WTC11 (cell line): ENCODE measurements around the gene GPR183. TPM values are rescaled to one million over a fixed set of nuclear protein-coding genes. Genes with fewer than 3 reads are reported as not detected.

Experiments used
- ATAC-seq: fragments of 200-7000 bp; cut with Tn5 transposase; 2 replicates; pipeline ENCODE4 v1.10.0; 2021; ENCODE audit warnings: mild to moderate bottlenecking, moderate library complexity
- CTCF ChIA-PET: fragments of 300-600 bp; sonication (Branson Sonifier 250); formaldehyde crosslinking; loops from one replicate; lab custom pipeline; 2021; ENCODE audit warnings: antibody characterized with exemption; lab: Charles Lee
- POLR2A ChIA-PET: fragments of 350-600 bp; sonication (Branson Sonifier 250); formaldehyde crosslinking; loops from one replicate; lab custom pipeline; 2021; ENCODE audit warnings: antibody characterized with exemption; lab: Charles Lee
- DNase-seq: peaks from one replicate; pipeline ENCODE4 v3.0.0; 2021; ENCODE audit warnings: low spot score
- H3K27ac Mint-ChIP-seq: 2 replicates; pipeline ENCODE4 v1.8.0; 2021; ENCODE audit warnings: mixed read lengths
- H3K27me3 Mint-ChIP-seq: 2 replicates; pipeline ENCODE4 v1.8.0; 2021; ENCODE audit warnings: low read depth, mild to moderate bottlenecking, moderate library complexity, mixed read lengths
- H3K36me3 Mint-ChIP-seq: 2 replicates; pipeline ENCODE4 v1.8.0; 2021; ENCODE audit warnings: mixed read lengths
- H3K4me1 Mint-ChIP-seq: 2 replicates; pipeline ENCODE4 v1.8.0; 2022; ENCODE audit warnings: mixed read lengths
- H3K4me3 Mint-ChIP-seq: 2 replicates; pipeline ENCODE4 v1.8.0; 2021; ENCODE audit warnings: mild to moderate bottlenecking, moderate library complexity, mixed read lengths
- H3K9me3 Mint-ChIP-seq: 2 replicates; pipeline ENCODE4 v1.8.0; 2021; ENCODE audit warnings: mixed read lengths
- ETV6 ChIP-seq: sonication (generic); formaldehyde crosslinking; IDR thresholded peaks from 2 replicates; pipeline ENCODE4 v1.8.1; 2022; ENCODE audit warnings: mild to moderate bottlenecking, missing genetic modification reagents
- GRHL2 ChIP-seq: fragments of 250-450 bp; sonication (Bioruptor Pico); IDR thresholded peaks from 2 replicates; pipeline ENCODE4 v1.8.0; 2022; ENCODE audit warnings: mild to moderate bottlenecking, moderate library complexity; ENCODE audit not compliant: insufficient replicate concordance, severe bottlenecking
- NR3C1 ChIP-seq: sonication (generic); formaldehyde crosslinking; conservative IDR thresholded peaks from 2 replicates; pipeline ENCODE4 v1.8.1; 2023; ENCODE audit warnings: low read depth, mild to moderate bottlenecking, missing genetic modification reagents
- SOX15 ChIP-seq: fragments of 250-450 bp; sonication (Bioruptor Pico); IDR thresholded peaks from 2 replicates; pipeline ENCODE4 v1.9.0; 2021; ENCODE audit warnings: mild to moderate bottlenecking
- ZBTB21 ChIP-seq: sonication (generic); formaldehyde crosslinking; IDR thresholded peaks from 2 replicates; pipeline ENCODE4 v1.8.1; 2023; ENCODE audit warnings: mild to moderate bottlenecking, missing genetic modification reagents, borderline replicate concordance
- ZNF138 ChIP-seq: sonication (generic); formaldehyde crosslinking; conservative IDR thresholded peaks from 2 replicates; pipeline ENCODE4 v1.8.1; 2022; ENCODE audit warnings: mild to moderate bottlenecking, moderate library complexity, missing genetic modification reagents
- ZNF317 ChIP-seq: sonication (generic); formaldehyde crosslinking; IDR thresholded peaks from 2 replicates; pipeline ENCODE4 v1.8.1; 2023; ENCODE audit warnings: low read depth, mild to moderate bottlenecking, moderate library complexity, missing genetic modification reagents, borderline replicate concordance
- total RNA-seq: library from RNA; stranded (reverse); gene quantifications from 3 replicates; pipeline ENCODE4 v1.2.3, GENCODE V29; 2021
- TF ChIP-seq, protein P1 (sequence below): sonication (generic); formaldehyde crosslinking; IDR thresholded peaks from 2 replicates; pipeline ENCODE4 v1.8.1; 2023; ENCODE audit warnings: mild to moderate bottlenecking, missing genetic modification reagents
- TF ChIP-seq, protein P2 (sequence below): sonication (generic); formaldehyde crosslinking; IDR thresholded peaks from 2 replicates; pipeline ENCODE4 v1.8.1; 2023; ENCODE audit warnings: mild to moderate bottlenecking, missing genetic modification reagents, moderate library complexity
- TF ChIP-seq, protein P3 (sequence below): sonication (generic); formaldehyde crosslinking; IDR thresholded peaks from 2 replicates; pipeline ENCODE4 v1.8.1; 2022; ENCODE audit warnings: mild to moderate bottlenecking, moderate library complexity, missing genetic modification reagents
- TF ChIP-seq, protein P4 (sequence below): sonication (generic); formaldehyde crosslinking; IDR thresholded peaks from 2 replicates; pipeline ENCODE4 v1.8.1; 2023; ENCODE audit warnings: mild to moderate bottlenecking, missing genetic modification reagents, moderate library complexity
- TF ChIP-seq, protein P5 (sequence below): sonication (generic); formaldehyde crosslinking; IDR thresholded peaks from 2 replicates; pipeline ENCODE4 v1.8.1; 2023; ENCODE audit warnings: mild to moderate bottlenecking, missing genetic modification reagents
- TF ChIP-seq, protein P6 (sequence below): sonication (generic); formaldehyde crosslinking; IDR thresholded peaks from 2 replicates; pipeline ENCODE4 v1.8.1; 2022; ENCODE audit warnings: mild to moderate bottlenecking, missing genetic modification reagents, moderate library complexity, borderline replicate concordance

GPR183 gene
- total RNA-seq, 1 experiment from 2014 or later: 0.13 TPM

DNA sequence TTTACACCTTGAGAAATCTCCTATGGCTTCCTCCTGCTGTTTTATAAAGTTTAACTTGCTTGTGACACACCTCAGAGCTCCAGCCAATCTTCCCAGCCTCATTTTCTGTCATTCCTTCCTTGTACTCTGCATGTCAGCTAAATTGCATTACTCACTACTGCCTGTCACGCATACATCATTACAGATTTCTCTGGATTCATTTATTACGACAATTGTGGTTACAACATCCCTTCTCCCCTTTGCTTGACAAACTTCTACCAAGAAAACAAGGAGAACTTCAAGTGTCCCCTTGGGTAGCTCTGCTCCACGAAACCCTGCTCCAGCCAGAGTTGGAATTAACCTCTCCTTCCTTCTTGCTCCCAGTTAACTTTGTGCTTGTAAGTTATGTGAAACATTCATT, 27.0 kb downstream of the GPR183 start:
- H3K36me3 Mint-ChIP-seq: no peaks in the 10 kb centered on the region
- H3K27me3 Mint-ChIP-seq: no peaks in the 10 kb centered on the region
- CTCF ChIA-PET: interaction anchor here (1.2 to 2.0 kb wide), 2 partner anchors 10 to 104 kb away, joined by 5 to 6 read pairs; no protein-coding TSS in a partner anchor
- H3K4me3 Mint-ChIP-seq: no peak overlapping the region
- no peak overlapping the region for H3K27ac Mint-ChIP-seq
- TF ChIP-seq ETV6 (CRISPR knock-in tag) (no peak), GRHL2 (CRISPR knock-in tag) (no peak), ZNF317 (no peak), SOX15 (CRISPR knock-in tag) (no peak), ZNF138 (CRISPR knock-in tag) (no peak), NR3C1 (CRISPR knock-in tag) (no peak), ZBTB21 (no peak)
- TF ChIP-seq, protein P1, sequence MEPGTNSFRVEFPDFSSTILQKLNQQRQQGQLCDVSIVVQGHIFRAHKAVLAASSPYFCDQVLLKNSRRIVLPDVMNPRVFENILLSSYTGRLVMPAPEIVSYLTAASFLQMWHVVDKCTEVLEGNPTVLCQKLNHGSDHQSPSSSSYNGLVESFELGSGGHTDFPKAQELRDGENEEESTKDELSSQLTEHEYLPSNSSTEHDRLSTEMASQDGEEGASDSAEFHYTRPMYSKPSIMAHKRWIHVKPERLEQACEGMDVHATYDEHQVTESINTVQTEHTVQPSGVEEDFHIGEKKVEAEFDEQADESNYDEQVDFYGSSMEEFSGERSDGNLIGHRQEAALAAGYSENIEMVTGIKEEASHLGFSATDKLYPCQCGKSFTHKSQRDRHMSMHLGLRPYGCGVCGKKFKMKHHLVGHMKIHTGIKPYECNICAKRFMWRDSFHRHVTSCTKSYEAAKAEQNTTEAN (CRISPR knock-in tag): no peak
- TF ChIP-seq, protein P2, sequence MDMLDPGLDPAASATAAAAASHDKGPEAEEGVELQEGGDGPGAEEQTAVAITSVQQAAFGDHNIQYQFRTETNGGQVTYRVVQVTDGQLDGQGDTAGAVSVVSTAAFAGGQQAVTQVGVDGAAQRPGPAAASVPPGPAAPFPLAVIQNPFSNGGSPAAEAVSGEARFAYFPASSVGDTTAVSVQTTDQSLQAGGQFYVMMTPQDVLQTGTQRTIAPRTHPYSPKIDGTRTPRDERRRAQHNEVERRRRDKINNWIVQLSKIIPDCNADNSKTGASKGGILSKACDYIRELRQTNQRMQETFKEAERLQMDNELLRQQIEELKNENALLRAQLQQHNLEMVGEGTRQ: no peak
- TF ChIP-seq, protein P3, sequence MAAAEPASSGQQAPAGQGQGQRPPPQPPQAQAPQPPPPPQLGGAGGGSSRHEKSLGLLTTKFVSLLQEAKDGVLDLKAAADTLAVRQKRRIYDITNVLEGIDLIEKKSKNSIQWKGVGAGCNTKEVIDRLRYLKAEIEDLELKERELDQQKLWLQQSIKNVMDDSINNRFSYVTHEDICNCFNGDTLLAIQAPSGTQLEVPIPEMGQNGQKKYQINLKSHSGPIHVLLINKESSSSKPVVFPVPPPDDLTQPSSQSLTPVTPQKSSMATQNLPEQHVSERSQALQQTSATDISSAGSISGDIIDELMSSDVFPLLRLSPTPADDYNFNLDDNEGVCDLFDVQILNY (CRISPR knock-in tag): no peak
- TF ChIP-seq, protein P4, sequence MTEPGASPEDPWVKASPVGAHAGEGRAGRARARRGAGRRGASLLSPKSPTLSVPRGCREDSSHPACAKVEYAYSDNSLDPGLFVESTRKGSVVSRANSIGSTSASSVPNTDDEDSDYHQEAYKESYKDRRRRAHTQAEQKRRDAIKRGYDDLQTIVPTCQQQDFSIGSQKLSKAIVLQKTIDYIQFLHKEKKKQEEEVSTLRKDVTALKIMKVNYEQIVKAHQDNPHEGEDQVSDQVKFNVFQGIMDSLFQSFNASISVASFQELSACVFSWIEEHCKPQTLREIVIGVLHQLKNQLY (CRISPR knock-in tag): no peak
- TF ChIP-seq, protein P5, sequence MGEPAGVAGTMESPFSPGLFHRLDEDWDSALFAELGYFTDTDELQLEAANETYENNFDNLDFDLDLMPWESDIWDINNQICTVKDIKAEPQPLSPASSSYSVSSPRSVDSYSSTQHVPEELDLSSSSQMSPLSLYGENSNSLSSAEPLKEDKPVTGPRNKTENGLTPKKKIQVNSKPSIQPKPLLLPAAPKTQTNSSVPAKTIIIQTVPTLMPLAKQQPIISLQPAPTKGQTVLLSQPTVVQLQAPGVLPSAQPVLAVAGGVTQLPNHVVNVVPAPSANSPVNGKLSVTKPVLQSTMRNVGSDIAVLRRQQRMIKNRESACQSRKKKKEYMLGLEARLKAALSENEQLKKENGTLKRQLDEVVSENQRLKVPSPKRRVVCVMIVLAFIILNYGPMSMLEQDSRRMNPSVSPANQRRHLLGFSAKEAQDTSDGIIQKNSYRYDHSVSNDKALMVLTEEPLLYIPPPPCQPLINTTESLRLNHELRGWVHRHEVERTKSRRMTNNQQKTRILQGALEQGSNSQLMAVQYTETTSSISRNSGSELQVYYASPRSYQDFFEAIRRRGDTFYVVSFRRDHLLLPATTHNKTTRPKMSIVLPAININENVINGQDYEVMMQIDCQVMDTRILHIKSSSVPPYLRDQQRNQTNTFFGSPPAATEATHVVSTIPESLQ (CRISPR knock-in tag): no peak
- TF ChIP-seq, protein P6, sequence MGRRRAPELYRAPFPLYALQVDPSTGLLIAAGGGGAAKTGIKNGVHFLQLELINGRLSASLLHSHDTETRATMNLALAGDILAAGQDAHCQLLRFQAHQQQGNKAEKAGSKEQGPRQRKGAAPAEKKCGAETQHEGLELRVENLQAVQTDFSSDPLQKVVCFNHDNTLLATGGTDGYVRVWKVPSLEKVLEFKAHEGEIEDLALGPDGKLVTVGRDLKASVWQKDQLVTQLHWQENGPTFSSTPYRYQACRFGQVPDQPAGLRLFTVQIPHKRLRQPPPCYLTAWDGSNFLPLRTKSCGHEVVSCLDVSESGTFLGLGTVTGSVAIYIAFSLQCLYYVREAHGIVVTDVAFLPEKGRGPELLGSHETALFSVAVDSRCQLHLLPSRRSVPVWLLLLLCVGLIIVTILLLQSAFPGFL: no peak
- peaks cover 33% of the 10 kb centered on the region for H3K4me1 Mint-ChIP-seq
- no peaks in the 10 kb centered on the region for H3K9me3 Mint-ChIP-seq
- ATAC-seq (no peak), DNase-seq (no peak)
- POLR2A ChIA-PET: no interaction called here

DNA sequence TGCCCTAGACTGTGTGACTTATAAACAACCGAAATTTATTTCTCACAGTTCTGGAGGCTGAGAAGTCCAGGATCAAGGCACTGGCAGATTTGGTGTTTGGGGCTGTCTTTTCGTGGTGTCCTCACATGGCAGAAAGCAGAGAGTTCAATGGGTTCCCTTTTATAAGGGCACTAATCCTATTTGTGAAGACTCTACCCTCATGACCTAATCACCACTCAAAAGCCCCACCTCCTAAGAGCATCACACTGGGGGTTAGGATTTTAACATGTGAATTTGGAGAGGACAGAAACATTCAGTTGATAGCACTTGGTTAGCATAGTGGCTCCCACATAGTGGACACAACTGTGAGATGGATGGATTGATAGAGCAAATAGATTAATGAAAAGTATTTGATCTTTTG, 27.6 kb downstream of the GPR183 start:
- TF ChIP-seq, protein P6: no peak
- DNase-seq (no peak), ATAC-seq (no peak)
- Mint-ChIP-seq H3K9me3 (no peaks in the 10 kb centered on the region), H3K4me3 (no peak overlapping the region), H3K27me3 (no peaks in the 10 kb centered on the region), H3K4me1 (peaks cover 33% of the 10 kb centered on the region), H3K36me3 (no peaks in the 10 kb centered on the region), H3K27ac (no peak overlapping the region)
- ChIA-PET POLR2A (no interaction called here), CTCF (interaction anchor here (1.2 kb wide), 1 partner anchor 103 kb away, joined by 5 read pairs; no protein-coding TSS in a partner anchor)

DNA sequence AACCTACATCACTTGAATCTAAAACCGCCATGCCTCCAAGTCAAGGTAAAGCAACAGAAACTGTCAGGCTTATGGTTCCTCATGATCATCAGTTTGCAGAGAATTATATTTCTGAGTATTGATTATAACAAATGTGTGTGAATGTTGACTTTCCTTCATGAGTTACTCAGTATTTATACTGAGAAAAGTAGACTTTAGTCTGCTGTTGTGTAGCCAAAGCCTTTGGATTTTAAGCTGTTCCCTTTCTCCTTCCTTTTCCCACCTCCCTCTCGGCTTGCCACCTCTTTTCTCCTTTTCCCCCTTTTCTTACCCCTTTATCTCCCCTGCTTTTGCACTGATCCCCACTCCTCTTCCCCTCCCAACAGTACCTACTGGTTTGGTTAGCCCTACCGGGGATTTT, 28.4 kb downstream of the GPR183 start:
- TF ChIP-seq NR3C1 (CRISPR knock-in tag): no peak
- peaks cover 33% of the 10 kb centered on the region for H3K4me1 Mint-ChIP-seq

More for the DNA sequence above, 28.4 kb downstream of the GPR183 start:
- CTCF ChIA-PET: no interaction called here
- ATAC-seq (no peak), DNase-seq (no peak)
- Mint-ChIP-seq H3K36me3 (no peaks in the 10 kb centered on the region), H3K27me3 (no peaks in the 10 kb centered on the region), H3K4me3 (no peak overlapping the region), H3K9me3 (no peaks in the 10 kb centered on the region), H3K27ac (no peak overlapping the region)
- POLR2A ChIA-PET: interaction anchor here (0.6 kb wide), 1 partner anchor 139 kb away, joined by 3 read pairs; no protein-coding TSS in a partner anchor
